ENCODE results near the gene VOPP1.
A peak's percentile ranks its signal among the peaks of the same experiment; 100 is the strongest.

- TF ChIP-seq CTCF (conservative IDR thresholded peaks at IDR 0.05 in 1 of 2, IDR thresholded peaks at IDR 0.05 in 1 of 2; ENCODE audit: low read depth in 1 of 2, low read length in 2 of 2), result peak; percentile 29 to 45
- TF ChIP-seq EZH2 (IDR thresholded peaks at IDR 0.05; ENCODE audit: low read length, missing control alignments), result no peak
These were observed 149.0 kb downstream of the VOPP1 start for GRCh38 chr7:55423277-55423711.
